BJ (cell line): ENCODE measurements around the gene NEK5. TPM values are rescaled to one million over a fixed set of nuclear protein-coding genes. Genes with fewer than 3 reads are reported as not detected.
"Not testable (repeated sequence)": the region's sequence is repeated elsewhere in the genome, so short reads cannot be mapped to it uniquely, and the experiment has no call there.

Experiments
- CTCF ChIA-PET: fragments of 350-600 bp; formaldehyde crosslinking; extraction: SDS; loops from one replicate; lab custom pipeline; 2021; ENCODE audit warnings: antibody characterized with exemption, inconsistent platforms; lab: Yijun Ruan, JAX
- POLR2A ChIA-PET: fragments of 300-600 bp; sonication (Branson Sonifier 250); formaldehyde crosslinking; extraction: SDS; loops from one replicate; lab custom pipeline; 2021; ENCODE audit warnings: antibody characterized with exemption; lab: Charles Lee
- DNase-seq: peaks from one replicate; pipeline ENCODE4 v3.0.0-alpha.2; 2011; ENCODE audit warnings: low read depth
- H3K27me3 ChIP-seq: 2 replicates; pipeline ENCODE4 v1.6.0; 2011; ENCODE audit warnings: low read length; ENCODE audit not compliant: control insufficient read depth, insufficient read depth
- H3K36me3 ChIP-seq: 2 replicates; pipeline ENCODE4 v1.5.1; 2011; ENCODE audit warnings: low read length; ENCODE audit not compliant: control insufficient read depth, insufficient read depth
- H3K4me3 ChIP-seq: 2 replicates; pipeline ENCODE4 v1.5.1; 2011; ENCODE audit warnings: low read depth, mild to moderate bottlenecking, control low read depth, low read length
- polyA plus RNA-seq: library from polyadenylated mRNA; depleted of rRNA; stranded (reverse); fragments of >200 nt; gene quantifications from 2 replicates; pipeline ENCODE4 v1.2.3, GENCODE V29; 2011
- TF ChIP-seq, protein P1 (sequence below): IDR thresholded peaks from 2 replicates; pipeline ENCODE4 v1.5.1; 2011; ENCODE audit warnings: low read depth, mild to moderate bottlenecking, control low read depth, inconsistent platforms, low read length, moderate library complexity; ENCODE audit not compliant: insufficient read depth

NEK5 gene
- polyA plus RNA-seq, 1 experiment, result 0.04 TPM

DNA sequence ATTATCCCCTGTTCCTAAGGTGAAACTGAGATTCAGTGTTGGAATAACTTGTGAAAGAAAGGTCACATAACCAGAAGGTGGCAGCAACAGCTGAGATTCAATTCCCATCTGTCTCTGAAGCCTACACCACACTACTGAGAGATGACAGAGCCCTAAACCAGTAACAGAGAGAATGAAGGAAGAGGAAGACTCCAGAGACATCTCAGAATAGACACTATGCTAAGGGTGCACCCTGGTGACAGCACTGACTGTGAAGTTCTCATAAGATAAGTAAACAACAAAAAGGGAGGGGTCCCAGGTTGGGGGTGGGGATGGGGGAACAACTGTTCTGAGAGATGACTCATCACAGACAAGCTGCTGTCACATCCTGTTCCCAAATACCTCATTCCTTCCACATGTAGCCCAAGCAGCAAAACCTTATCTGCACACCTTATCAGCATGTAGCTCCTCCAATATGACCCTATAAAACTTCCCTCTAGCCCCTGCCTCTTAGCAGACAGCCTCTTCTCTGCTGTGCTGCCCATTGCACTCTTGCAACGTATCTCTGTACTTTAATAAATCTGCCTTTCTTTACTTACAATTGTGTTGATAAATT is 57.8 kb downstream of the NEK5 start:
- TF ChIP-seq, protein P1, sequence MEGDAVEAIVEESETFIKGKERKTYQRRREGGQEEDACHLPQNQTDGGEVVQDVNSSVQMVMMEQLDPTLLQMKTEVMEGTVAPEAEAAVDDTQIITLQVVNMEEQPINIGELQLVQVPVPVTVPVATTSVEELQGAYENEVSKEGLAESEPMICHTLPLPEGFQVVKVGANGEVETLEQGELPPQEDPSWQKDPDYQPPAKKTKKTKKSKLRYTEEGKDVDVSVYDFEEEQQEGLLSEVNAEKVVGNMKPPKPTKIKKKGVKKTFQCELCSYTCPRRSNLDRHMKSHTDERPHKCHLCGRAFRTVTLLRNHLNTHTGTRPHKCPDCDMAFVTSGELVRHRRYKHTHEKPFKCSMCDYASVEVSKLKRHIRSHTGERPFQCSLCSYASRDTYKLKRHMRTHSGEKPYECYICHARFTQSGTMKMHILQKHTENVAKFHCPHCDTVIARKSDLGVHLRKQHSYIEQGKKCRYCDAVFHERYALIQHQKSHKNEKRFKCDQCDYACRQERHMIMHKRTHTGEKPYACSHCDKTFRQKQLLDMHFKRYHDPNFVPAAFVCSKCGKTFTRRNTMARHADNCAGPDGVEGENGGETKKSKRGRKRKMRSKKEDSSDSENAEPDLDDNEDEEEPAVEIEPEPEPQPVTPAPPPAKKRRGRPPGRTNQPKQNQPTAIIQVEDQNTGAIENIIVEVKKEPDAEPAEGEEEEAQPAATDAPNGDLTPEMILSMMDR, result peak; percentile 18; the same call in 1 of the 2 replicates
- DNase-seq, result no peak
- Histone ChIP-seq H3K4me3 (no peak overlapping the region), H3K36me3 (no peaks in the 10 kb centered on the region), H3K27me3 (no peaks in the 10 kb centered on the region)
- ChIA-PET POLR2A (no interaction called here), CTCF (interaction anchor here (1.0 to 1.4 kb wide), 2 partner anchors 9 to 57 kb away, joined by 5 read pairs; no protein-coding TSS in a partner anchor)

DNA sequence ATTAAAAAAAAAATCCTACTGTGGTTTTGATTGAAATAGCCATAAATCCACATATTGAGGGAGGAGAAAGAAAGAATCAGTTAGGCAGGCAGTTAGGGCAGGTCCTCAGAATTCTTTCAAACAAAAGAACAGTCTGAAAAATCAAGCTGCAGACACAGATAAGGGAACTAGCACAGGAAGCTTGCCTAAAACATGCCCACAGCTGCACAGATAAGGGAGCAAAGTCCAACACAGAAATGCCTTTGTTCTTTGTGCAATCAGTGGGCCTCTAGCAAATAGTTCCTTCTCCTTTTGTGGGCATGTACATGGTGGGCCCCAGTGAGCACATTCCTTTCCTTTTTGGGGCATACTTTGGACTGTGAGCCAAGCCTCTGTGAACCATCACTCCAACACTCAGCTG is 61.6 kb downstream of the NEK5 start:
- Histone ChIP-seq H3K4me3 (no peak overlapping the region), H3K27me3 (no peaks in the 10 kb centered on the region), H3K36me3 (no peaks in the 10 kb centered on the region)
- CTCF ChIA-PET, result no interaction called here
- TF ChIP-seq, protein P1, result no peak
- POLR2A ChIA-PET, result no interaction called here
- no peak for DNase-seq

DNA sequence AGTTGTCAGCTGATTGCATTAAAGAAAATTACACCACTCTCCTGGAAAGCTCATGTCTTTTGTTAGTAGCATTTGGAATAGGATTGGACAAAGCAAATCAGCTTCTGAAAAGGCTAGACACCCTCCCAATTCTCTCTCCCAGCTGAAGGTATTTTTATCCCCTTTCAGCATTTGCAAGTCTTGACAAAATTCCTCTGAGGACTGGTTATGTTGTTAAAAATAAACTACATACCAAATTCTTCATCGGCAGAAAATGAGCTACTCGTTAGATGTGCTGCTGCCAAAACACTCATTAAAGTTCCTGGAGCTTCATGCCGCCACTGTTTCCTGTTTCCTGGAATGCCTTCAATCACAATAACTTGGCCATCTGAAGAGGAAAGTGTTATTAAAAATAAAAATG is 67.3 kb downstream of the NEK5 start:
- POLR2A ChIA-PET, result no interaction called here
- no peak for DNase-seq
- TF ChIP-seq, protein P1, result no peak

DNA sequence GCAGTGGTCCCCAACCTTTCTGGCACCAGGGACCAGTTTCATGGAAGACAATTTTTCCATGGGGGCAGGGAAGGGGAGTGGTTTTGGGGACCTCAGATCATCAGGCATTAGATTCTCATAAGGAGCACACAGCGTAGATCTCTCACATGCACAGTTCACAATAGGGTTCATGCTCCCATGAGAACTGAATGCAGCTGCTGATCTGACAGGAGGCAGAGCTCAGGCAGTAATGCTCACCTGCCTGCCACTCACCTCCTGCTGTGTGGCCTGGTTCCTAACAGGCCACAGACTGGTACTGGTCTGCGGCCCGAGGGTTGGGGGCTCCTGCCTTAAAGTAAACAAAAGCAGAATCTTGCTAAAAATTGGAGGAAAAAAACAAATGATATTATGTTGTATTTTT is 67.8 kb downstream of the NEK5 start:
- H3K4me3 ChIP-seq, POLR2A ChIA-PET, H3K27me3 ChIP-seq, H3K36me3 ChIP-seq, DNase-seq: not testable (repeated sequence)
- CTCF ChIA-PET, result interaction anchor here (1.1 kb wide), 1 partner anchor 10 kb away, joined by 5 read pairs; no protein-coding TSS in a partner anchor

More for the DNA sequence above, 67.3 kb downstream of the NEK5 start:
- Histone ChIP-seq H3K4me3 (no peak overlapping the region), H3K36me3 (no peaks in the 10 kb centered on the region), H3K27me3 (no peaks in the 10 kb centered on the region)
- CTCF ChIA-PET, result interaction anchor here (1.1 kb wide), 1 partner anchor 9 kb away, joined by 5 read pairs; no protein-coding TSS in a partner anchor

DNA sequence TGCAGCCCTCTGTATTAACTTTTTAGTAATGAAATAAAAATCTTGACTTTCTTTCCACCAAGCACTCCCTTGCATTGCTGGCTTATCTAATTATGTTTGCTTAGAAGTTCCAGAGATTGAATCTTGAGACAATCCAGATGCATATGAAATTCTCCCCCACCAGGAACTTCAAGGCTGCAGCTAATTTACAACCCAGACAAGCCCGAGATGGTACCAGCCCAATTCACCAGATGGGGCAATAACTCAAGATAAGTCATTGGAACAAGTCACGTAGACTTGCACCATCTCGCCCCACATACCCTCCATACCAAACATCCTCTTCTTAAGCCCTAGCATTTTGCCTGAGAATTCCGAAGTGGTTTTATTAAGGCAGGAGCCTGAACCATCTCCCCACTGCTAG is 75.4 kb downstream of the NEK5 start:
- no peak for DNase-seq

More for the DNA sequence above, 75.4 kb downstream of the NEK5 start:
- TF ChIP-seq, protein P1, result no peak
- no peak overlapping the region for H3K4me3 ChIP-seq
- H3K36me3 ChIP-seq, result no peaks in the 10 kb centered on the region
- no peaks in the 10 kb centered on the region for H3K27me3 ChIP-seq
- POLR2A ChIA-PET, result no interaction called here
- CTCF ChIA-PET, result no interaction called here
